ENCODE measurements around the gene PLEKHG5.

The PLEKHG5 gene

GRCh38 chr1:6509220-6509918 is 17.9 kb upstream of the PLEKHG5 start:
- TF ChIP-seq, protein P1, sequence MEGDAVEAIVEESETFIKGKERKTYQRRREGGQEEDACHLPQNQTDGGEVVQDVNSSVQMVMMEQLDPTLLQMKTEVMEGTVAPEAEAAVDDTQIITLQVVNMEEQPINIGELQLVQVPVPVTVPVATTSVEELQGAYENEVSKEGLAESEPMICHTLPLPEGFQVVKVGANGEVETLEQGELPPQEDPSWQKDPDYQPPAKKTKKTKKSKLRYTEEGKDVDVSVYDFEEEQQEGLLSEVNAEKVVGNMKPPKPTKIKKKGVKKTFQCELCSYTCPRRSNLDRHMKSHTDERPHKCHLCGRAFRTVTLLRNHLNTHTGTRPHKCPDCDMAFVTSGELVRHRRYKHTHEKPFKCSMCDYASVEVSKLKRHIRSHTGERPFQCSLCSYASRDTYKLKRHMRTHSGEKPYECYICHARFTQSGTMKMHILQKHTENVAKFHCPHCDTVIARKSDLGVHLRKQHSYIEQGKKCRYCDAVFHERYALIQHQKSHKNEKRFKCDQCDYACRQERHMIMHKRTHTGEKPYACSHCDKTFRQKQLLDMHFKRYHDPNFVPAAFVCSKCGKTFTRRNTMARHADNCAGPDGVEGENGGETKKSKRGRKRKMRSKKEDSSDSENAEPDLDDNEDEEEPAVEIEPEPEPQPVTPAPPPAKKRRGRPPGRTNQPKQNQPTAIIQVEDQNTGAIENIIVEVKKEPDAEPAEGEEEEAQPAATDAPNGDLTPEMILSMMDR (IDR thresholded peaks at IDR 0.05), result no peak

- TF ChIP-seq, protein P1 (IDR thresholded peaks at IDR 0.05), result no peak
Measured at GRCh38 chr1:6508816-6509189, 17.3 kb upstream of the PLEKHG5 start.

DNA sequence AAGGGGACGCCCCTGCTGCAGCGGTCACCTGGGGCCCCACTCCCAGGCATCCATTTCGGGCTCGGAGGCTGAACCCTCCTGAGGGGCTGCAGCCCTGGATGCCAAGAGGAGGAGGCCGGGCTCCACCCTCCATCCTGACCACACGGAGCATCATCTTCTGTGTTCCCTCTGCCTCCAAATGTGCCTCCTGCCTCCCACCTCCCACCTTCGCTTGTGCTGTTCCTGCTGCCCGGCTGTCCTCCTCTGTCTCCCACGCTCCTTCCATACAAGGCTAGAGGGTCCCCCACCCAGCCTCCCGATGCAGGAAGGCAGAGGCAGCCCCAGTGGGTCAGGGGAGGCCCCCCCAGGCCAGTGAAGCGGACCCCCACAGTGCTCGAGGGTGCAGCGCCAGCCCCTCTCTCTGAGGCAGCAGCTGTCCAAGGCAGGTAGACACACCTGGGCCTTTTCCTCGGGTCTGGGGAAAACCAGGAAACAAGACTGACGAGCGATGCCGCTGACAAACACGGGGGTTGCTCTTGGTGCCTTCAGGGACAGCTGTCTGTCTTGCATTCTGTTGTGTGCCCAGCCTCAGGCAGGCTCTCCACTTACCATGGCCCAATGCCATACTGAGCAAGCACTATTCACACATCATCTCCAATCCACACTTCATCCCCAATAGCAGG is 16.8 kb upstream of the PLEKHG5 start:
- TF ChIP-seq, protein P1 (IDR thresholded peaks at IDR 0.05), result no peak

DNA sequence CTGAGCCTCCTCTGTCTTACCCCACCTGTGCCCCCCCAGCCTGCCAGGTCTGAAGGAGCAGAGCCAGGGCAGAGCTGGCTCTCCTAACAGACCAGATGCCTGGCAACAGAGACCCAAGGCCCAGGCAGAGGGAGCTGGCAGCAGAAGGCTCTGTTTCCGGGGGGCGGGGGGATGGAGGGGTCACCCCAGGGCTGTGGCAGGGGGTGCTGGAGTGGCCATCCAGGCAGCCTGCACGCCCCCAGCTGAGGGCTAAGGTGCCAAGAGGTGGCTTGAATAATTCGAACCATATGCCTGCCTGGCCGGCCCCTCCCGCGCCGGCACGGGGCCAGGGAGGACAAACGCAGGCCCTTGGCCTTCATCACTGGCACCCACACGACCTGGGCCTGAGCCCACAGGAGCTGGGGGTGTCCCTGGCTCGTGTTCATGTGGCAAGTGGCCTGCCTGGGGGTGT is 16.0 kb upstream of the PLEKHG5 start:
- TF ChIP-seq, protein P1 (IDR thresholded peaks at IDR 0.05), result no peak

DNA sequence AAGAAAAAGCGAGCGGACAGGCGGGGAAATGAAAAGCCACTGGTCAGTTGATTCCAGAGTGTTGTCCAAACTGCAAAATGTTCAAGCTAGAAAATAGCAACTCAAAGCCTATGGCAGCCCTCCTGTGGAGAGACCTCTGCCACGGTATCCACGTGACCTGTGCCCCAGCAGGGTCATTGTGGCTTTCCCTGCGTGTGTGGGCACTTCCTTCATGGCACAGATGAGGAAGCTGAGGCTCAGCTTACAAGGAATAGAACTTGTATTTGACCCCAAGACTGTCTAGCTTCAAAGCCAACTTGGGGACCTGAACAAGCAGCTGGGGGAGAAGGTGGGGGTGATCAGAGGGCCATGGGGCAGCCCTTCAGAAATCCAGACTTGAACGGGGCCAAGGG is 15.6 kb upstream of the PLEKHG5 start:
- TF ChIP-seq, protein P1 (IDR thresholded peaks at IDR 0.05), result no peak

DNA sequence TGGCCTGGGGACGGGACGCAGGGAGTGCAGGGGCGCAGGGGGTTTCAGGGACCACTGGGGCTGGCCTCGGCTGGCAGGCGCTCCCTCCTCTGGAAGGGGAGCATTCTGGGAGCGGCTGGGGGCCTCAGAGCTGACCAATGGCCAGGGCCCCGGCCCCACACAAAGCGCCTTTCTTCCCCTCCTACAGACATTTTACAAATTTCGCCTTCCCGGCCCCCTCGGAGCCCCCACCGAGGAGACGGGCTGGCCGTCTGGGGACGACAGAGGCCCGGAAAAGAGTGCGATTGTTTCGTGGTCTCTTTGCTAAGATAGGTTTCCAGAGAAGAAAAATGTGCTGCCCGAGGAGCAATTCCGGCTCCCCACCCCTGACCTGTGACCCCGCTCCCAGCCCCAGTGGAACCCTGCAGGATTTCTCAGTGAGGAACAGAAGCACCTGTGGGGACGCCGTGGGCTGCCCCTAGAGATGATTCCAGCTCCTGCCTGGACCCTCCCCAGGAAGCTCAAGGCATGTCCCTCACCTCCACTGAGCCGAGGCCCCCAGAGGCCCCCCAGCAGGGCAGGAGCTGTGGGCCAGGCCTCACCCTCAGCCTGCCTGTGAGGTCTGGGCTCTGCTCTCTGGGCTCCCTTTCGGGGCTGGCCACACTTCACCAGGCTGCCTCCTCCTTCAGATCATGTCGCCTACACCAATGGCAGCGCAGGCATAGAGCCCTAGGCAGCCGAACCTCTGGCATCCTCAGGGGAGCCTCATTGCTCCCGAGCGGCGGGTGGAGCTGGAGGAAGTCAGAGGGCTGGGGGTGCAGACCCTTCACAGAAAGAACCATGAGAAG is 15.0 kb upstream of the PLEKHG5 start:
- TF ChIP-seq, protein P1 (IDR thresholded peaks at IDR 0.05), result no peak

DNA sequence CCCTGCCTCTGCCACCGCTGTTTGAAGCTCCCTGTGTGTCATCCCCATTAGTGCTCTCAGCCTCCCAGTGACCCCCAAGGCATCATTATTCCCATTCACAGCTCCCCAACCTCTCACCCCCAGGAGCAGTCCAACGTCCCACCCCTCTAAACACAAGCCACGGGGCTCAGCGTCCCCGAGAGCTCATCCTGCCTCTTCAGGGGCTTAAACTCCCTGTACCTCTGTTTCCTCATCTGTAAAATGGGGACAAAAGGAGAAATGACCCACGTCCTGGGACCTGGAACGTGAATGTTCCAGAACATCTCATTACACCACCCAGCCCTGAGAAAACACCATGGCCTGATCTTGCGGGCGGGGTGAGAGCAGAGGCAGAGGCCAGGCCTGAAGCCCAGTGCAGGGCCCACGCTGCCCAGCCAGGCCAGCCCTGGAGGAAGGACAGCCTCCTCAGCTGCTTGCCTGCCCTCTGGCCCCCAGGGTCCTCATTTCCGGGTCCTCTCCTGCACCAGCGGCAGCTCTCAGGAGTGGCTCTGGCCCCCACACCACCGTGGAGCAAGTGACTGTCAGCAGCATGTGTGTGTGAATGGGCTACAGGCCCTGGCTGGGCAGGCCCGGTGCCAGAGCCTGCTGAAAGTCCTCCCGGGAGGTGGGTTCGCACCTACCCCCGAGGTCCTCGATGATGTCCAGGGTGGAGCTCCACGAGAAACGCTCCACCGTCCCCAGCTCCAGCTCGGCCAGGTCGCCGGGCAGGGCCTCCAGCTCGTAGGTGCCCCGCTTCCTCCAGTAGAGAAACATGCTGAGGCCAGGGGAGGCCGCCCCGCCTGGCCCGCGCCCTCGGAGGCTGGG is 14.1 kb upstream of the PLEKHG5 start:
- TF ChIP-seq, protein P1 (IDR thresholded peaks at IDR 0.05), result no peak

Data from LNCAP (cell line).